ENCODE results near the gene ADPGK. TPM values are rescaled to one million over a fixed set of nuclear protein-coding genes. Genes with fewer than 3 reads are reported as not detected.

The ADPGK gene
- total RNA-seq, 4 donors from 2014 or later = 53.2 to 94.1 (median 69.7) TPM

- no peak overlapping the region for H3K4me3 ChIP-seq
- DNase-seq = no peak
- TF ChIP-seq POLR2A (IDR thresholded peaks at IDR 0.05) (no peak), CTCF (IDR thresholded peaks at IDR 0.05) (no peak)
- no peaks in the 10 kb centered on the region for H3K9me3 ChIP-seq
- no peak overlapping the region for H3K27ac ChIP-seq
- no peaks in the 10 kb centered on the region for H3K27me3 ChIP-seq
- H3K36me3 ChIP-seq = peaks cover 0 to 73% (median 0%) of the 10 kb centered on the region in 3 donors
- no peaks in the 10 kb centered on the region for H3K4me1 ChIP-seq
These were observed 22.8 kb downstream of the ADPGK start for GRCh38 chr15:72760590-72761260.

GRCh38 chr15:72758182-72758581, 25.4 kb downstream of the ADPGK start:
- TF ChIP-seq POLR2A (IDR thresholded peaks at IDR 0.05) = no peak
- TF ChIP-seq CTCF (IDR thresholded peaks at IDR 0.05) = no peak
- Histone ChIP-seq H3K4me3 (no peak overlapping the region), H3K27ac (no peak overlapping the region), H3K36me3 (peaks cover 0 to 77% (median 0%) of the 10 kb centered on the region in 3 donors), H3K9me3 (no peaks in the 10 kb centered on the region), H3K4me1 (no peaks in the 10 kb centered on the region), H3K27me3 (no peaks in the 10 kb centered on the region)
- DNase-seq = no peak

- Histone ChIP-seq H3K36me3 (peaks cover 0 to 69% (median 0%) of the 10 kb centered on the region in 3 donors), H3K27me3 (no peaks in the 10 kb centered on the region), H3K4me3 (no peak overlapping the region), H3K9me3 (no peaks in the 10 kb centered on the region), H3K4me1 (no peaks in the 10 kb centered on the region), H3K27ac (no peak overlapping the region)
- DNase-seq = no peak
- TF ChIP-seq CTCF (IDR thresholded peaks at IDR 0.05) = no peak
These were observed 29.5 kb downstream of the ADPGK start for GRCh38 chr15:72754096-72754495.

GRCh38 chr15:72751751-72752455, 31.7 kb downstream of the ADPGK start:
- TF ChIP-seq POLR2A (IDR thresholded peaks at IDR 0.05) (no peak), CTCF (IDR thresholded peaks at IDR 0.05) (no peak)
- no peaks in the 10 kb centered on the region for H3K4me1 ChIP-seq
- no peaks in the 10 kb centered on the region for H3K27me3 ChIP-seq
- no peak overlapping the region for H3K4me3 ChIP-seq
- no peak overlapping the region for H3K27ac ChIP-seq
- H3K9me3 ChIP-seq = no peaks in the 10 kb centered on the region
- peaks cover 0 to 59% (median 0%) of the 10 kb centered on the region in 3 donors for H3K36me3 ChIP-seq
- peak in 1 of 3 donors; percentile 20 for DNase-seq

GRCh38 chr15:72749700-72750099, 33.9 kb downstream of the ADPGK start:
- DNase-seq = no peak
- Histone ChIP-seq H3K4me1 (no peaks in the 10 kb centered on the region), H3K4me3 (no peak overlapping the region), H3K27ac (no peak overlapping the region), H3K36me3 (peaks cover 0 to 37% (median 0%) of the 10 kb centered on the region in 3 donors), H3K27me3 (no peaks in the 10 kb centered on the region), H3K9me3 (no peaks in the 10 kb centered on the region)
- TF ChIP-seq POLR2A (IDR thresholded peaks at IDR 0.05) = no peak
- TF ChIP-seq CTCF (IDR thresholded peaks at IDR 0.05) = no peak
